WTC11 (cell line): ENCODE results near the gene CDSN. TPM values are rescaled to one million over a fixed set of nuclear protein-coding genes. Genes with fewer than 3 reads are reported as not detected.

Experiments
- ATAC-seq: fragments of 200-7000 bp; cut with Tn5 transposase; 2 replicates; pipeline ENCODE4 v1.10.0; 2021; ENCODE audit warnings: mild to moderate bottlenecking, moderate library complexity
- CTCF ChIA-PET: fragments of 300-600 bp; sonication (Branson Sonifier 250); formaldehyde crosslinking; loops from one replicate; lab custom pipeline; 2021; ENCODE audit warnings: antibody characterized with exemption; lab: Charles Lee
- POLR2A ChIA-PET: fragments of 350-600 bp; sonication (Branson Sonifier 250); formaldehyde crosslinking; loops from one replicate; lab custom pipeline; 2021; ENCODE audit warnings: antibody characterized with exemption; lab: Charles Lee
- DNase-seq: peaks from one replicate; pipeline ENCODE4 v3.0.0; 2021; ENCODE audit warnings: low spot score
- H3K27ac Mint-ChIP-seq: 2 replicates; pipeline ENCODE4 v1.8.0; 2021; ENCODE audit warnings: mixed read lengths
- H3K27me3 Mint-ChIP-seq: 2 replicates; pipeline ENCODE4 v1.8.0; 2021; ENCODE audit warnings: low read depth, mild to moderate bottlenecking, moderate library complexity, mixed read lengths
- H3K36me3 Mint-ChIP-seq: 2 replicates; pipeline ENCODE4 v1.8.0; 2021; ENCODE audit warnings: mixed read lengths
- H3K4me1 Mint-ChIP-seq: 2 replicates; pipeline ENCODE4 v1.8.0; 2022; ENCODE audit warnings: mixed read lengths
- H3K4me3 Mint-ChIP-seq: 2 replicates; pipeline ENCODE4 v1.8.0; 2021; ENCODE audit warnings: mild to moderate bottlenecking, moderate library complexity, mixed read lengths
- H3K9me3 Mint-ChIP-seq: 2 replicates; pipeline ENCODE4 v1.8.0; 2021; ENCODE audit warnings: mixed read lengths
- EMX1 ChIP-seq: fragments of 250-450 bp; sonication (Bioruptor Pico); IDR thresholded peaks from 2 replicates; pipeline ENCODE4 v1.8.0; 2021; ENCODE audit warnings: mild to moderate bottlenecking
- ESRRA ChIP-seq: sonication (generic); formaldehyde crosslinking; IDR thresholded peaks from 2 replicates; pipeline ENCODE4 v1.8.1; 2022; ENCODE audit warnings: mild to moderate bottlenecking, missing genetic modification reagents, borderline replicate concordance
- ETV6 ChIP-seq: sonication (generic); formaldehyde crosslinking; IDR thresholded peaks from 2 replicates; pipeline ENCODE4 v1.8.1; 2022; ENCODE audit warnings: mild to moderate bottlenecking, missing genetic modification reagents
- FOXP1 ChIP-seq: sonication (generic); formaldehyde crosslinking; IDR thresholded peaks from 2 replicates; pipeline ENCODE4 v1.8.0; 2022; ENCODE audit warnings: missing genetic modification reagents, mild to moderate bottlenecking, moderate library complexity, borderline replicate concordance
- IRF2 ChIP-seq: sonication (generic); formaldehyde crosslinking; IDR thresholded peaks from 2 replicates; pipeline ENCODE4 v1.8.0; 2022; ENCODE audit warnings: low read depth, missing genetic modification reagents, borderline replicate concordance
- MXD4 ChIP-seq: fragments of 250-450 bp; sonication (Bioruptor Pico); IDR thresholded peaks from 2 replicates; pipeline ENCODE4 v1.8.0; 2021; ENCODE audit warnings: mild to moderate bottlenecking, moderate library complexity, borderline replicate concordance
- MYBL2 ChIP-seq: sonication (generic); formaldehyde crosslinking; IDR thresholded peaks from 2 replicates; pipeline ENCODE4 v1.8.1; 2023; ENCODE audit warnings: mild to moderate bottlenecking, moderate library complexity, missing genetic modification reagents
- NFATC4 ChIP-seq: fragments of 250-450 bp; sonication (Bioruptor Pico); IDR thresholded peaks from 2 replicates; pipeline ENCODE4 v1.9.0; 2021; ENCODE audit warnings: mild to moderate bottlenecking
- SOX15 ChIP-seq: fragments of 250-450 bp; sonication (Bioruptor Pico); IDR thresholded peaks from 2 replicates; pipeline ENCODE4 v1.9.0; 2021; ENCODE audit warnings: mild to moderate bottlenecking
- TP53 ChIP-seq: sonication (generic); formaldehyde crosslinking; IDR thresholded peaks from 2 replicates; pipeline ENCODE4 v1.8.1; 2023; ENCODE audit warnings: mild to moderate bottlenecking, missing genetic modification reagents
- ZBTB21 ChIP-seq: sonication (generic); formaldehyde crosslinking; IDR thresholded peaks from 2 replicates; pipeline ENCODE4 v1.8.1; 2023; ENCODE audit warnings: mild to moderate bottlenecking, missing genetic modification reagents, borderline replicate concordance
- ZNF416 ChIP-seq: fragments of 250-450 bp; sonication (Bioruptor Pico); IDR thresholded peaks from 2 replicates; pipeline ENCODE4 v1.9.0; 2021; ENCODE audit warnings: mild to moderate bottlenecking, inconsistent platforms
- ZNF671 ChIP-seq: fragments of 250-450 bp; sonication (Bioruptor Pico); IDR thresholded peaks from 2 replicates; pipeline ENCODE4 v1.8.0; 2021; ENCODE audit warnings: mild to moderate bottlenecking
- total RNA-seq: library from RNA; stranded (reverse); gene quantifications from 3 replicates; pipeline ENCODE4 v1.2.3, GENCODE V29; 2021
- TF ChIP-seq, protein P1 (sequence below): sonication (generic); formaldehyde crosslinking; IDR thresholded peaks from 2 replicates; pipeline ENCODE4 v1.8.1; 2023; ENCODE audit warnings: mild to moderate bottlenecking, missing genetic modification reagents, borderline replicate concordance
- TF ChIP-seq, protein P2 (sequence below): sonication (generic); formaldehyde crosslinking; IDR thresholded peaks from 2 replicates; pipeline ENCODE4 v1.8.1; 2022; ENCODE audit warnings: missing genetic modification reagents, borderline replicate concordance
- TF ChIP-seq, protein P3 (sequence below): fragments of 250-450 bp; sonication (Bioruptor Pico); conservative IDR thresholded peaks from 2 replicates; pipeline ENCODE4 v1.9.0; 2021; ENCODE audit warnings: mild to moderate bottlenecking
- TF ChIP-seq, protein P4 (sequence below): fragments of 250-450 bp; sonication (Bioruptor Pico); IDR thresholded peaks from 2 replicates; pipeline ENCODE4 v1.8.0; 2021; ENCODE audit warnings: mild to moderate bottlenecking
- TF ChIP-seq, protein P5 (sequence below): fragments of 250-450 bp; sonication (Bioruptor Pico); IDR thresholded peaks from 2 replicates; pipeline ENCODE4 v1.9.0; 2021; ENCODE audit warnings: mild to moderate bottlenecking

CDSN gene
- total RNA-seq, 1 experiment from 2014 or later: not detected

DNA sequence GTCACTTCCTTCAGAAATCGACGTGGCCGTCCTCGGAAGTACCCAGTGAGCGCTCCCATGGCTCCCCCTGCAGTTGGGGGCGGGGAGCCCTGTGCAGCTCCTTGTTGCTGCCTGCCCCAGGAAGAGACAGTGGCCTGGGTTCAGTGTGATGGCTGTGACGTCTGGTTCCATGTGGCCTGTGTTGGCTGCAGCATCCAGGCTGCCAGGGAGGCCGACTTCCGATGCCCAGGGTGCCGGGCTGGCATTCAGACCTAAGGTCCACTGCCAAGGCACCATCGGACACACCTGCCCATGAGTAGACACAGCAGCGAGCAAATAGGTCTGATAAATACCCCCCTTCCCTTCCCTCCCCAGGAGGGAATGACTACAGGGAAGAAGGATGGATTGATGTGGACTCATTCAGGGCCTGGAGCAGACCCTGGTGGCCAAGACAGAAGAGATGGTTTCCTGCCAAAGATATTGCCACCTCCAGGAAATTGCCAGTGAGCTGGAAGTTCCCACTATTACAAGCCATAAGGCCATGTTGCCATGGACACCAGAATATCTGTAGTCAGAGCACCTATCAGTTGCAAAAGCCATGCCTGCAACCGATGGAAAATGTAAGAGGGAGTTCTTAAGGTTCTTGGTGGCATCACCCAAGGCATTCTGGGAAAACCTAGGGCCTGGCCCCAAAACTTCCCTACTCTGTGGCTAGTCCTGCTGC is 42.4 kb upstream of the CDSN start:
- TF ChIP-seq ESRRA (CRISPR knock-in tag): 0 out of 2 replicates have a peak, but pooled peaks have one; percentile 19
- no peak for TF ChIP-seq SOX15 (CRISPR knock-in tag)
- TF ChIP-seq ZBTB21: 0 out of 2 replicates have a peak, but pooled peaks have one; percentile 40
- peak; percentile 36; the same call in 1 of the 2 replicates for TF ChIP-seq FOXP1 (CRISPR knock-in tag)
- TF ChIP-seq, protein P1, sequence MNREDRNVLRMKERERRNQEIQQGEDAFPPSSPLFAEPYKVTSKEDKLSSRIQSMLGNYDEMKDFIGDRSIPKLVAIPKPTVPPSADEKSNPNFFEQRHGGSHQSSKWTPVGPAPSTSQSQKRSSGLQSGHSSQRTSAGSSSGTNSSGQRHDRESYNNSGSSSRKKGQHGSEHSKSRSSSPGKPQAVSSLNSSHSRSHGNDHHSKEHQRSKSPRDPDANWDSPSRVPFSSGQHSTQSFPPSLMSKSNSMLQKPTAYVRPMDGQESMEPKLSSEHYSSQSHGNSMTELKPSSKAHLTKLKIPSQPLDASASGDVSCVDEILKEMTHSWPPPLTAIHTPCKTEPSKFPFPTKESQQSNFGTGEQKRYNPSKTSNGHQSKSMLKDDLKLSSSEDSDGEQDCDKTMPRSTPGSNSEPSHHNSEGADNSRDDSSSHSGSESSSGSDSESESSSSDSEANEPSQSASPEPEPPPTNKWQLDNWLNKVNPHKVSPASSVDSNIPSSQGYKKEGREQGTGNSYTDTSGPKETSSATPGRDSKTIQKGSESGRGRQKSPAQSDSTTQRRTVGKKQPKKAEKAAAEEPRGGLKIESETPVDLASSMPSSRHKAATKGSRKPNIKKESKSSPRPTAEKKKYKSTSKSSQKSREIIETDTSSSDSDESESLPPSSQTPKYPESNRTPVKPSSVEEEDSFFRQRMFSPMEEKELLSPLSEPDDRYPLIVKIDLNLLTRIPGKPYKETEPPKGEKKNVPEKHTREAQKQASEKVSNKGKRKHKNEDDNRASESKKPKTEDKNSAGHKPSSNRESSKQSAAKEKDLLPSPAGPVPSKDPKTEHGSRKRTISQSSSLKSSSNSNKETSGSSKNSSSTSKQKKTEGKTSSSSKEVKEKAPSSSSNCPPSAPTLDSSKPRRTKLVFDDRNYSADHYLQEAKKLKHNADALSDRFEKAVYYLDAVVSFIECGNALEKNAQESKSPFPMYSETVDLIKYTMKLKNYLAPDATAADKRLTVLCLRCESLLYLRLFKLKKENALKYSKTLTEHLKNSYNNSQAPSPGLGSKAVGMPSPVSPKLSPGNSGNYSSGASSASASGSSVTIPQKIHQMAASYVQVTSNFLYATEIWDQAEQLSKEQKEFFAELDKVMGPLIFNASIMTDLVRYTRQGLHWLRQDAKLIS (CRISPR knock-in tag): peak; percentile 50; the same call in 1 of the 2 replicates
- no peak for TF ChIP-seq MXD4 (CRISPR knock-in tag)
- 0 out of 2 replicates have a peak, but pooled peaks have one; percentile 9 for TF ChIP-seq MYBL2 (CRISPR knock-in tag)
- no peak for TF ChIP-seq TP53
- TF ChIP-seq ZNF671: 0 out of 2 replicates have a peak, but pooled peaks have one; percentile 51
- TF ChIP-seq, protein P2, sequence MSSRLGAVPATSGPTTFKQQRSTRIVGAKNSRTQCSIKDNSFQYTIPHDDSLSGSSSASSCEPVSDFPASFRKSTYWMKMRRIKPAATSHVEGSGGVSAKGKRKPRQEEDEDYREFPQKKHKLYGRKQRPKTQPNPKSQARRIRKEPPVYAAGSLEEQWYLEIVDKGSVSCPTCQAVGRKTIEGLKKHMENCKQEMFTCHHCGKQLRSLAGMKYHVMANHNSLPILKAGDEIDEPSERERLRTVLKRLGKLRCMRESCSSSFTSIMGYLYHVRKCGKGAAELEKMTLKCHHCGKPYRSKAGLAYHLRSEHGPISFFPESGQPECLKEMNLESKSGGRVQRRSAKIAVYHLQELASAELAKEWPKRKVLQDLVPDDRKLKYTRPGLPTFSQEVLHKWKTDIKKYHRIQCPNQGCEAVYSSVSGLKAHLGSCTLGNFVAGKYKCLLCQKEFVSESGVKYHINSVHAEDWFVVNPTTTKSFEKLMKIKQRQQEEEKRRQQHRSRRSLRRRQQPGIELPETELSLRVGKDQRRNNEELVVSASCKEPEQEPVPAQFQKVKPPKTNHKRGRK (CRISPR knock-in tag): no peak
- peak; percentile 69; the same call in 1 of the 2 replicates for TF ChIP-seq NFATC4 (CRISPR knock-in tag)
- TF ChIP-seq, protein P3, sequence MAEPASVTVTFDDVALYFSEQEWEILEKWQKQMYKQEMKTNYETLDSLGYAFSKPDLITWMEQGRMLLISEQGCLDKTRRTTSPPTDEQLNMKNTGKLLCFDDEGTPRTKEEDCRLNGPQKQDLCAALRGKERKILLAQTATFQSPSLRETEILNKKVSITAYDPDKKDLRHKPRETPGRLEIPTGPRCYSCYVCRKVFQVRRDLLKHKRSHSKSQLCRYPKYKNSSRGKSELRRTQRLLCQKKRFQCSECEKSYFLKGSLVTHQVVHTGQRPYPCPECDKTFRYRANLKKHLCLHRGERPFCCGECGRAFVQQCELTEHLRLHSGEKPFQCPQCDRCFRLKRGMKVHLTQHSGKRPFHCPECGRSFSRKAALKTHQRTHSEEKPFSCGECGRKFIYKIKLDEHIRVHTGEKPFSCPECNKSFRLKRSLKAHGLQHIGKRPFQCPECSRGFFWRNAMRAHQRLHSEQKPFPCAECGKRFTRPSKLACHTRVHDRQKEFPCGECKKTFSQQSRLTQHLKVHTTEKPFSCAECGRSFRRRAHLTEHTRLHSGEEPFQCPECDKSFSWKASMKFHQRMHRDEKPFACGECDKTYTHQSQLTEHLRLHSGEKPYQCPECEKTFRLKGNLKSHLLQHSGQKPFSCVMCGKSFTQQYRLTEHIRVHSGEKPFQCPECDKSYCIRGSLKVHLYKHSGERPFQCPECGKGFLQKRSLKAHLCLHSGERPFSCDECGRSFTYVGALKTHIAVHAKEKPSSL (CRISPR knock-in tag): no peak
- 0 out of 2 replicates have a peak, but pooled peaks have one; percentile 50 for TF ChIP-seq ETV6
- no peak for TF ChIP-seq IRF2 (CRISPR knock-in tag)
- TF ChIP-seq, all 79 proteins: peak for 8
- ATAC-seq: peak; percentile 3
- peaks cover 60% of the 10 kb centered on the region for H3K4me1 Mint-ChIP-seq
- no peak overlapping the region for H3K4me3 Mint-ChIP-seq
- no peaks in the 10 kb centered on the region for H3K9me3 Mint-ChIP-seq
- peak overlapping the region; percentile 92 for H3K27ac Mint-ChIP-seq
- no peak for DNase-seq
- ChIA-PET POLR2A (interaction anchor here (1.0 to 1.4 kb wide), 3 partner anchors 9 to 10 kb away, joined by 3 to 5 read pairs (median 5); no protein-coding TSS in a partner anchor), CTCF (interaction anchor here (0.8 to 3.0 kb wide), 5 partner anchors 9 to 204 kb away, joined by 3 to 16 read pairs (median 4); no protein-coding TSS in a partner anchor)
- H3K36me3 Mint-ChIP-seq: peaks cover 53% of the 10 kb centered on the region
- no peaks in the 10 kb centered on the region for H3K27me3 Mint-ChIP-seq

DNA sequence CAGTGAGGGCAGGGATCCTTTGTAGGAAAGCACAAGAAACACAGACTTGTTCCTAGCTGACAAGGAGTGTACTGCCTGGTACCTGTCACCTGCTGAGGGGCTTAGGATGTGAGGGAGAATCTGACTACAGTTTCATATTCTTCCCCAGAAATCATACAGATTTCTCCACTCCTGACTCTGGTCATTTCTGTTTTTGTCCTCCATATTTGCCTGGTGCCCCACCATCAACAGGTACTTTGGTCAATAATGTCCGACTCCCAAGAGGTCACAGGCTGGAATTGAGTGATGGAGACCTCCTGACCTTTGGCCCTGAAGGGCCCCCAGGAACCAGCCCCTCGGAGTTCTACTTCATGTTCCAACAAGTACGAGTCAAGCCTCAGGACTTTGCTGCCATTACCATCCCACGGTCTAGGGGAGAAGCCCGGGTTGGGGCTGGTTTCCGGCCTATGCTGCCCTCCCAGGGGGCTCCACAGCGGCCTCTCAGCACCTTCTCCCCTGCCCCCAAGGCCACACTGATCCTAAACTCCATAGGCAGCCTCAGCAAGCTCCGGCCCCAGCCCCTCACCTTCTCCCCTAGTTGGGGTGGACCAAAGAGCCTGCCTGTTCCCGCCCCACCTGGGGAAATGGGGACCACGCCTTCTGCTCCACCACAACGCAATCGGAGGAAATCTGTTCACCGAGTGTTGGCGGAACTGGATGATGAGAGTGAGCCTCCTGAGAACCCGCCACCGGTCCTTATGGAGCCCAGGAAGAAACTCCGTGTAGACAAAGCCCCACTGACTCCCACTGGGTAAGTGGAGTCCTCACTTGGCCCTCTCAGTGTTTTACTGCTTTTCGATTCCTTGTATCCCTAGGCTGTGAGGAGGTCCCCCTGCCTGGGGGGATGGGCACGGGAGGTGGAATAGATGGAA is 41.2 kb upstream of the CDSN start:
- CTCF ChIA-PET: interaction anchor here (1.0 to 3.0 kb wide), 3 partner anchors 9 to 205 kb away, joined by 4 to 16 read pairs (median 6); no protein-coding TSS in a partner anchor
- Mint-ChIP-seq H3K27ac (peak overlapping the region; percentile 72), H3K4me3 (no peak overlapping the region), H3K36me3 (peaks cover 44% of the 10 kb centered on the region), H3K9me3 (no peaks in the 10 kb centered on the region), H3K4me1 (peaks cover 59% of the 10 kb centered on the region), H3K27me3 (no peaks in the 10 kb centered on the region)
- ATAC-seq (no peak), DNase-seq (no peak)
- POLR2A ChIA-PET: interaction anchor here (0.7 to 3.6 kb wide), 3 partner anchors 11 to 32 kb away, joined by 5 to 44 read pairs (median 8); no protein-coding TSS in a partner anchor
- TF ChIP-seq, protein P4, sequence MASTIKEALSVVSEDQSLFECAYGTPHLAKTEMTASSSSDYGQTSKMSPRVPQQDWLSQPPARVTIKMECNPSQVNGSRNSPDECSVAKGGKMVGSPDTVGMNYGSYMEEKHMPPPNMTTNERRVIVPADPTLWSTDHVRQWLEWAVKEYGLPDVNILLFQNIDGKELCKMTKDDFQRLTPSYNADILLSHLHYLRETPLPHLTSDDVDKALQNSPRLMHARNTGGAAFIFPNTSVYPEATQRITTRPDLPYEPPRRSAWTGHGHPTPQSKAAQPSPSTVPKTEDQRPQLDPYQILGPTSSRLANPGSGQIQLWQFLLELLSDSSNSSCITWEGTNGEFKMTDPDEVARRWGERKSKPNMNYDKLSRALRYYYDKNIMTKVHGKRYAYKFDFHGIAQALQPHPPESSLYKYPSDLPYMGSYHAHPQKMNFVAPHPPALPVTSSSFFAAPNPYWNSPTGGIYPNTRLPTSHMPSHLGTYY (CRISPR knock-in tag): peak; percentile 46; the same call in 1 of the 2 replicates
- TF ChIP-seq, protein P3 (CRISPR knock-in tag): peak; percentile 87
- peak; percentile 44; the same call in 1 of the 2 replicates for TF ChIP-seq ZNF416 (CRISPR knock-in tag)
- peak; percentile 72; the same call in 1 of the 2 replicates for TF ChIP-seq EMX1 (CRISPR knock-in tag)
- TF ChIP-seq, protein P5, sequence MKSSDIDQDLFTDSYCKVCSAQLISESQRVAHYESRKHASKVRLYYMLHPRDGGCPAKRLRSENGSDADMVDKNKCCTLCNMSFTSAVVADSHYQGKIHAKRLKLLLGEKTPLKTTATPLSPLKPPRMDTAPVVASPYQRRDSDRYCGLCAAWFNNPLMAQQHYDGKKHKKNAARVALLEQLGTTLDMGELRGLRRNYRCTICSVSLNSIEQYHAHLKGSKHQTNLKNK (CRISPR knock-in tag): peak; percentile 34
